Smooth muscle cell (in vitro differentiated cells): Measurements from ENCODE around the gene UGT1A8. TPM values are rescaled to one million over a fixed set of nuclear protein-coding genes. Genes with fewer than 3 reads are reported as not detected.

Experiments used
- DNase-seq: peaks from one replicate; lab custom pipeline; 2025; ENCODE audit not compliant: unreplicated experiment; lab: John Stamatoyannopoulos, UW
- H2AFZ ChIP-seq: fragments of 200-600 bp; sonication (generic); 2 replicates; pipeline ENCODE4 v1.6.0; 2016; ENCODE audit warnings: antibody characterized with exemption, low read depth, mild to moderate bottlenecking
- H3F3A ChIP-seq: fragments of 200-600 bp; sonication (generic); 2 replicates; pipeline ENCODE4 v1.6.0; 2017; ENCODE audit warnings: antibody characterized with exemption, low read depth
- H3K27ac ChIP-seq: fragments of 200-600 bp; sonication (generic); 2 replicates; pipeline ENCODE4 v1.5.1; 2016; ENCODE audit warnings: low read depth, mild to moderate bottlenecking
- H3K27me3 ChIP-seq: fragments of 200-600 bp; sonication (generic); 2 replicates; pipeline ENCODE4 v1.6.1; 2016; ENCODE audit warnings: low read depth, mild to moderate bottlenecking
- H3K36me3 ChIP-seq: fragments of 200-600 bp; sonication (generic); 2 replicates; pipeline ENCODE4 v1.5.1; 2016; ENCODE audit warnings: low read depth
- H3K4me1 ChIP-seq: fragments of 200-600 bp; sonication (generic); 2 replicates; pipeline ENCODE4 v1.5.1; 2016; ENCODE audit warnings: low read depth
- H3K4me2 ChIP-seq: fragments of 200-600 bp; sonication (generic); 2 replicates; pipeline ENCODE4 v1.6.0; 2016; ENCODE audit warnings: mild to moderate bottlenecking
- H3K4me3 ChIP-seq: fragments of 200-600 bp; sonication (generic); 2 replicates; pipeline ENCODE4 v1.5.1; 2016; ENCODE audit warnings: mild to moderate bottlenecking
- H3K79me2 ChIP-seq: fragments of 200-600 bp; sonication (generic); 2 replicates; pipeline ENCODE4 v1.6.0; 2016; ENCODE audit warnings: low read depth, mild to moderate bottlenecking
- H3K9ac ChIP-seq: fragments of 200-600 bp; sonication (generic); 2 replicates; pipeline ENCODE4 v1.6.0; 2016; ENCODE audit warnings: low read depth
- H3K9me3 ChIP-seq: fragments of 200-600 bp; sonication (generic); replicated peaks from 2 replicates; pipeline ENCODE4 v1.5.1; 2016; ENCODE audit warnings: low read depth
- H4K20me1 ChIP-seq: fragments of 200-600 bp; sonication (generic); 2 replicates; pipeline ENCODE4 v1.6.0; 2016; ENCODE audit warnings: low read depth
- CTCF ChIP-seq: fragments of 200-600 bp; sonication (generic); IDR thresholded peaks from 2 replicates; pipeline ENCODE4 v1.5.1; 2017; ENCODE audit warnings: borderline replicate concordance, mild to moderate bottlenecking, antibody characterized with exemption; ENCODE audit not compliant: insufficient read depth, poor library complexity, severe bottlenecking
- WGBS: methylation state at CpG from one replicate; pipeline ENCODE4 v1.1.7; 2016; ENCODE audit warnings: low lambda C conversion rate; 5-methylcytosine and 5-hydroxymethylcytosine counted together
- polyA plus RNA-seq: library from polyadenylated mRNA; unstranded; fragments of >200 nt; fragmentation: Nextera tagmentation; extraction: Ambion mirVana; gene quantifications from 2 replicates; pipeline ENCODE4 v1.2.1, GENCODE V29; 2016
- total RNA-seq: library from RNA; depleted of rRNA; stranded (reverse); fragments of >200 nt; gene quantifications from 2 replicates; pipeline ENCODE4 v1.2.3, GENCODE V29; 2014

UGT1A8 gene
- total and polyA plus RNA-seq, 2 experiments from 2014 or later, result not detected

- WGBS, result 68% methylated on average over 3 of the region's 3 CpGs
- no peak for DNase-seq
- no peak overlapping the region for H2AFZ ChIP-seq
- no peaks in the 10 kb centered on the region for H4K20me1 ChIP-seq
- no peak overlapping the region for H3K9ac ChIP-seq
- H3K79me2 ChIP-seq, result no peaks in the 10 kb centered on the region
- H3K27me3 ChIP-seq, result no peaks in the 10 kb centered on the region
- H3K4me1 ChIP-seq, result no peaks in the 10 kb centered on the region
- H3K4me2 ChIP-seq, result no peak overlapping the region
- no peaks in the 10 kb centered on the region for H3F3A ChIP-seq
- H3K4me3 ChIP-seq, result no peak overlapping the region
- H3K36me3 ChIP-seq, result no peaks in the 10 kb centered on the region
- H3K27ac ChIP-seq, result no peak overlapping the region
- TF ChIP-seq CTCF, result no peak
- no peaks in the 10 kb centered on the region for H3K9me3 ChIP-seq
These were observed 200.0 kb downstream of the UGT1A8 start for GRCh38 chr2:233817361-233817911.

- H3K79me2 ChIP-seq, result no peaks in the 10 kb centered on the region
- no peak overlapping the region for H3K4me3 ChIP-seq
- no peaks in the 10 kb centered on the region for H3F3A ChIP-seq
- no peaks in the 10 kb centered on the region for H3K4me1 ChIP-seq
- 97% methylated on average over 11 of the region's 11 CpGs for WGBS
- H3K9ac ChIP-seq, result no peak overlapping the region
- no peak overlapping the region for H3K4me2 ChIP-seq
- no peaks in the 10 kb centered on the region for H3K27me3 ChIP-seq
- H3K36me3 ChIP-seq, result no peaks in the 10 kb centered on the region
- no peaks in the 10 kb centered on the region for H3K9me3 ChIP-seq
- H4K20me1 ChIP-seq, result no peaks in the 10 kb centered on the region
- no peak overlapping the region for H3K27ac ChIP-seq
- no peak for TF ChIP-seq CTCF
- no peak for DNase-seq
- no peak overlapping the region for H2AFZ ChIP-seq
These were observed 200.7 kb downstream of the UGT1A8 start for GRCh38 chr2:233817995-233818638.

- H2AFZ ChIP-seq, result no peak overlapping the region
- H3K79me2 ChIP-seq, result no peaks in the 10 kb centered on the region
- no peak for DNase-seq
- H3K9me3 ChIP-seq, result no peaks in the 10 kb centered on the region
- H3K4me3 ChIP-seq, result no peak overlapping the region
- H3K27ac ChIP-seq, result no peak overlapping the region
- no peaks in the 10 kb centered on the region for H3K36me3 ChIP-seq
- 85% methylated on average over 17 of the region's 17 CpGs for whole genome bisulfite sequencing
- no peak overlapping the region for H3K9ac ChIP-seq
- no peak overlapping the region for H3K4me2 ChIP-seq
- TF ChIP-seq CTCF, result no peak
- H4K20me1 ChIP-seq, result no peaks in the 10 kb centered on the region
- H3K27me3 ChIP-seq, result no peaks in the 10 kb centered on the region
- H3F3A ChIP-seq, result no peaks in the 10 kb centered on the region
- H3K4me1 ChIP-seq, result no peaks in the 10 kb centered on the region
These were observed 201.5 kb downstream of the UGT1A8 start for GRCh38 chr2:233818639-233819621.
